Measurements from ENCODE around the gene RPL36AL.
"Not testable (repeated sequence)": the region's sequence is repeated elsewhere in the genome, so short reads cannot be mapped to it uniquely, and the experiment has no call there.

The RPL36AL gene

DNA sequence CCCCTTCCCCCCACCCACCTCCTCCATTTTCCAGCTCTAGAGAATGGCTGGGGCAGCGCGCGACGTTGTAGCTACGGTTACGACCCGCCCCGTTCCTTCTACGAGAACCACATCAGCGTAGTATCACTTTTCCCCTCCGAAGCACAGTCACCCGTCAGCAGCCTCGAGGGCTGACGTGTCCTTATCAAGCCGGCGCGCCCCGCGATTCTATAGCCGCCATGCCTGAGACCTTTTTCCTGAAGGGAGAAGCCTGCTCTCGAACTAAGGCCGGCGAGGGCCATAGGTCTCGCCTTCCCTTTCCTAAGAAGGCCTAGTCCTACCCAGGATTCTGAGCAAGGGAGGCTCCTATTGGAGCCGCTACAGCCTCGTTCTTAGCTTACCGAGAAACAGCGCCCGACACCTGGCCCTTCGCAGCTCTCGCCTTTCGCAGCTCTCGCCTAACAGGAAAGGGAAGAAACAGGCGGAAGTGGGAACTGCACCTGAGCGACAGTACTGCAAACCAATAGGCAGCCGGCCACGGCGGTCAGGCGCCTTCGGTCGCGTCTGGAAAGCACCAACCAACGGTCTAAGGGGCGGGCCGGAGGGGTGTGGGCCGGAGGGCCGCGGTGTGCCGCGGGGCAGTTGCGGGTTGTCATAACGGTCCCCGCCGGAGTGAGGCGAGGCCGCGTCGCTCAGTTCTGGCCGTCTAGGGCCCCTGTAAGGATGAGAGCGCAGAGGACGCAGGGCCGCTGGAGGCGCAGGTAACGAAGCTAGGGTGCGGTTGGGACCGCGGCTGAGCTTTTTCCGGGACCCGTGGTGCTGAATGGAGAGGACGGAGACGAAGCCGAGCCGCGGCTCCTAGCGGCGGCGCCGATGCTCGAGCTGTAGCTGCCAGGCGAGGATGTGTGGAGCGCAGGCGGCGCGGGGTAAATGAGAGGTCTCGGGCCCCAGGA is at the start of gene RPL36AL, which contains the start of gene MGAT2:
TSS of gene RPL36AL (minus strand) at position 445 of the 932 bp plus-strand sequence. CDS start 1,522 bp downstream, outside the sequence.
TSS of gene MGAT2 (plus strand) at position 618 of the 932 bp plus-strand sequence. CDS start 470 bp downstream, outside the sequence.
- no peaks in the 10 kb centered on the region for H3K27me3 Mint-ChIP-seq (ENCODE audit: low read depth)
- H3K36me3 Mint-ChIP-seq (ENCODE audit: low read depth): peaks cover 54% of the 10 kb centered on the region
- no peaks in the 10 kb centered on the region for H3K9me3 Mint-ChIP-seq
- H3K27ac Mint-ChIP-seq: peak within 1 kb of the TSS; percentile 98
- H3K4me1 Mint-ChIP-seq (ENCODE audit: low read depth): peaks cover 43% of the 10 kb centered on the region
- H3K4me3 Mint-ChIP-seq: peak within 1 kb of the TSS; percentile 98

DNA sequence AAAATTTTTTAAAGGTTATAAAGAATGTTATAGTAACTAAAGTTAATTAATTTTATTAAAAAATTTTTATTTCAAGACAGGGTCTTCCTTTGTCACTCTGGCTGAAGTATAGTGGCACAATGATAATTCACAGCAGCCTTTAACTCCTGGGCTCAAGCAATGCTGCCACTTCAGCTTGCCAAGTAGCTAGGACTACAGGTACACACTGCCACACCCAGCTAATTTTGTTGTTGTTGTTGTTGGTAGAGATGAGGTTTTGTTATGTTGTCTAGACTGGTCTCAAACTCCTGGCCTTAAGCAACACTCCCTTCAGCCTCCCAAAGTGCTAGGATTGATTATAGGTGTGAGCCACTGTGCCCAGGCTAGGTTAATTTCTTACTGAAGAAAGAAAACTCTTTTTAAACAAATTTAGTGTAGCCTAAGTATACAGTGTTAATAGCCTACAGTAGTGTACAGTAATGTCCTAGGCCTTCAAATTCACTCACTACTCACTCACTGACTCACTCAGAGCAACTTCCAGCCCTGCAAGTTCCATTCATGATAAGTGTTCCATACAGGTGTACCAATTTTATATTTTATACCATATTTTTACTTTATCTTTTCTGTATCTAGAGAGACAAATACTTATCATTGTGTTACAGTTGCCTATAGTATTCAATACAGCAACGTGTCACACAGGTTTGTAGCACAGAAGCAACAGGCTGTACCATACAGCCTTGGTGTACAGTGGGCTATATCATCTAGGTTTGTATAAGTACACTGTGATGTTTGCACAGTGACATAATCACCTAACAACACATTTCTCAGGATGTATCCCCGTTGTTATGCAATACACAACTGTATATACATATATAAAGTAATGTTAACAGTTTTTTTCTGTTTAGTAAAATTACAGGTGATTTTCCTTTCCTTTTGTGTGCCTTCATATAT is 39.4 kb upstream of the RPL36AL start:
- Mint-ChIP-seq H3K27me3 (ENCODE audit: low read depth) (no peaks in the 10 kb centered on the region), H3K36me3 (ENCODE audit: low read depth) (peaks cover 8% of the 10 kb centered on the region), H3K4me3 (no peak overlapping the region), H3K27ac (no peak overlapping the region), H3K9me3 (no peaks in the 10 kb centered on the region), H3K4me1 (ENCODE audit: low read depth) (no peaks in the 10 kb centered on the region)

DNA sequence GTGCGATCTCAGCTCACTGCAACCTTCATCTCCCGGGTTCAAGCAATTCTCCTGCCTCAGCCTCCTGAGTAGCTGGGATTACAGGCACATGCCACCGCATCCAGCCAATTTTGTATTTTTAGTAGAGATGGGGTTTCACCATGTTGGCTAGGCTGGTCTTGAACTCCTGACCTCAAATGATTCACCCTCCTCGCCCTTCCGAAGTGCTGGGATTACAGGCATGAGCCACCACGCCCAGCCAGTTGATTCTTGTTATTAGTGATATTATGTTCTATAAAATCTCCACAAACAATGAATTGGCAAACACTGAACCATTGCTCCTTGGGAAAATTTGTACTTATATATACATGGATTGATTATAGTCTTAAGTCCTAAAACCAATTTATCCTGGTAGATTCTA is 37.1 kb upstream of the RPL36AL start:
- H3K27ac Mint-ChIP-seq; H3K9me3 Mint-ChIP-seq; H3K27me3 Mint-ChIP-seq (ENCODE audit: low read depth); H3K4me3 Mint-ChIP-seq; H3K36me3 Mint-ChIP-seq (ENCODE audit: low read depth); H3K4me1 Mint-ChIP-seq (ENCODE audit: low read depth): not testable (repeated sequence)

DNA sequence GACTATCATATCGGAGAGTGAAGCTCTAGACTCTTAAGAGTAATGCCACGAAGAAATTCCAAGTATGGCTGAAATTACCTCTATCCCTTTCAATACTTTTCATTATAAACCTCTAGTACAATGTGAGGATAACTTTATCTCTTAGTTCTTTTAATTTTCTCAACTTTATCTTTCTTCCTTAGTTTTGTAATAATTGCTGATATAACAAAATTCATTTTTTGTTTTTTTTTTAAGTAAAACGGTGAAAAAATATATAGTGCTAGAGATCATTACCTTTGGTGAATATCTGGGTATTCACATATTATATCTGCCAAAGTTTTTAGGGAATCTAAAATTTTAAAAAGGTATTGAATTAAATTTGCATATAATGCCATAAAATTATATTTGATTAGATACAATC is 34.1 kb upstream of the RPL36AL start:
- no peak overlapping the region for H3K4me3 Mint-ChIP-seq
- H3K27me3 Mint-ChIP-seq (ENCODE audit: low read depth): no peaks in the 10 kb centered on the region
- H3K9me3 Mint-ChIP-seq: no peaks in the 10 kb centered on the region
- H3K4me1 Mint-ChIP-seq (ENCODE audit: low read depth): no peaks in the 10 kb centered on the region
- no peak overlapping the region for H3K27ac Mint-ChIP-seq
- peaks cover 5% of the 10 kb centered on the region for H3K36me3 Mint-ChIP-seq (ENCODE audit: low read depth)

DNA sequence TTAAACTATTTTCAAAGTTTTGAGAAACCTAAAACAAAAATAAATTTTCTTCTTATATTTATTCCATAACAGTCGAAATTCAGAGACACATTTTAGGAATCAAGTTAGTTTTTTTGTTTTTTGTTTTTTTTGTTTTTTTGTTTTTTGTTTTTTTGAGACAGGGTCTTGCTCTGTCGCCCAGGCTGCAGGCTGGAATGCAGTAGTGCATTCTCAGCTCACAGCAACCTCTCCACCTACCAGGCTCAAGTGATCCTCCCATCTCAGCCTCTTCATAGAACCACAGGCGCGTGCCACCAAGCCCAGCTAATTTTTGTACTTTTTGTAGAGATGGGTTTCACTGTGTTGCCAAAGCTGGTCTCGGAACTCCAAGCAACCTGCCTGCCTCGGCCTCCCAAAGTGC is 33.1 kb upstream of the RPL36AL start:
- H3K27me3 Mint-ChIP-seq (ENCODE audit: low read depth): no peaks in the 10 kb centered on the region
- H3K36me3 Mint-ChIP-seq (ENCODE audit: low read depth): peaks cover 5% of the 10 kb centered on the region
- no peak overlapping the region for H3K27ac Mint-ChIP-seq

DNA sequence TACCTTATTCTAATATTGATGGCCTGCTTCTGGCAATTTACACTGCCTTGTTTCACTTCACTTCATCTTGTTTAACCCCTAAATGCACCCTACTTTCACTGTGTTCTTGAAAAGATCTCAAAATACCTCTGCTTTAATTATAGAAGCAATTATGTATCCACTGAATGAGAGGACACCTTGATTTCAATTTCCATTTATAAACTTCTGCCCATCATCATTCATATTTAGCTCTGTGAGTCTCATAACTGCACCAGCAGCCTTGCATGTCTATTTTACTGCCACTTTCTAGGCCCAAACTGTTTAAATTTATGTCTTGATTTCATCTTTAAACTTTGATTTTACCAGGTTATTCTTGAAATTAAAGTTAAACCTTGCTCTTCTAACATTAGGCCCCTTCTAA is 21.7 kb upstream of the RPL36AL start:
- Mint-ChIP-seq H3K27me3 (ENCODE audit: low read depth) (no peaks in the 10 kb centered on the region), H3K4me1 (ENCODE audit: low read depth) (peaks cover 28% of the 10 kb centered on the region), H3K27ac (peak overlapping the region; percentile 9), H3K9me3 (no peaks in the 10 kb centered on the region), H3K36me3 (ENCODE audit: low read depth) (peaks cover 24% of the 10 kb centered on the region), H3K4me3 (no peak overlapping the region)

More for the DNA sequence above, 33.1 kb upstream of the RPL36AL start:
- no peaks in the 10 kb centered on the region for H3K4me1 Mint-ChIP-seq (ENCODE audit: low read depth)
- no peak overlapping the region for H3K4me3 Mint-ChIP-seq
- no peaks in the 10 kb centered on the region for H3K9me3 Mint-ChIP-seq

DNA sequence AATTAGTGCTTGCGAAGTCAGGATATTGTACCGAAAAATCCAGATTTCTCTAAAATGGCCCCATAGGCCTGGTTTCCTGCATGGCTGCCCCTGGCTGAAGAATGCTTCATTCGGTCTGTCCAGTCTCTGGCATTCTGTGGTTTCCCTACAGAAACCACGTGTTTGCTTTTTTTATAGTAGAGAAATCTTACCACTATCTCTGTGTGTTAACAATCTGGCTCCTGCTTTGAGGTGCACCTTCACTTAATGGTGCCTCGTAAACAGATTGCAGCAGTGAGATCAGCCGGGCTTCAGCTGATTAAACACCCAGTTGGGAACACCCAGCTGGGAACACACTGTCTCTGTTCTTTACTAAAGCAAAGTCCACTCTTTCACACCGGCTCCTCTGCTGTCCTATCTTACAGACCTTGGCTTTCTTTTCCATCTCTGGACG is 21.3 kb upstream of the RPL36AL start:
- peaks cover 32% of the 10 kb centered on the region for H3K4me1 Mint-ChIP-seq (ENCODE audit: low read depth)
- H3K36me3 Mint-ChIP-seq (ENCODE audit: low read depth): peaks cover 23% of the 10 kb centered on the region
- no peaks in the 10 kb centered on the region for H3K27me3 Mint-ChIP-seq (ENCODE audit: low read depth)
- no peaks in the 10 kb centered on the region for H3K9me3 Mint-ChIP-seq
- H3K4me3 Mint-ChIP-seq: no peak overlapping the region
- no peak overlapping the region for H3K27ac Mint-ChIP-seq

DNA sequence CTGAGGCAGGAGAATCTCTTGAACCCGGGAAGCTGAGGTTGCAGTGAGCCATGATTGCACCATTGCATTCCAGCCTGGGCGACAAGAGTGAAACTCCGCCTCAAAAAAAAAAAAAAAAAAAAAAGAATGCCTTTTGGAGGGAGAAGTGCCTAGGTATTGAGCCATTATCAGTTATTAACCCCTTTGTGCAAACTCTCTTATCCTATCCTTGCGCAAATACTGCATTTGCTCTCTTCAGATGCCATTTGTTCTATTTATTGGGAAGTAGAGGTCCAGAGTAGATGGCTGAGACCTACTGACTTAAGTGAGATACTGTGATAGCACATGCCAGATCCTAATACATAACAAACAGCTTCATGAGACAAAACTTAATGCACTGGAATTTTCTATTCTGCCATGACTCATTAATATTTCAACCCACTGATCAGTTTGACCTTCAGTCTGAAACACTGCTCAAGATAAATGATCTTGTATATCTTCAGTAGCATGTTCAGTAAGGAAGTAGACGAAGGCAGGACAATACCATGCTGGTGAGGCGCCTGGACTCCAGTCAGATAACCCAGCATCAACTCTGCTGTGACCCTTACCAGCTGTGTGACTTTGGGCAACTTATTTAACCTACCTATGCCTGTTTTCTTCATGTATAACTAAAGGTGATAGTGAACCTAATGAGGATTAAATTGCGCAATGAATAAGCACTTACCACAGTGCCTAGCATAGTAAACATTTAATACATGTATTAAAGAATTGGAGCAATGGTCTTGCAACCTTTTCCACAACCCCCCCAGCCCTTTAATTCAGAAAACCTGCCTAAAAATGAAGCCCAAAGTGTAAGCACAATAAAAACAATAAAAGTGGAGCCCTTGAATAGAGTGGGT is 20.4 kb upstream of the RPL36AL start:
- peaks cover 24% of the 10 kb centered on the region for H3K36me3 Mint-ChIP-seq (ENCODE audit: low read depth)
- H3K4me1 Mint-ChIP-seq (ENCODE audit: low read depth): peaks cover 34% of the 10 kb centered on the region
- H3K27me3 Mint-ChIP-seq (ENCODE audit: low read depth): no peaks in the 10 kb centered on the region
- H3K4me3 Mint-ChIP-seq: no peak overlapping the region
- H3K27ac Mint-ChIP-seq: no peak overlapping the region
- no peaks in the 10 kb centered on the region for H3K9me3 Mint-ChIP-seq

DNA sequence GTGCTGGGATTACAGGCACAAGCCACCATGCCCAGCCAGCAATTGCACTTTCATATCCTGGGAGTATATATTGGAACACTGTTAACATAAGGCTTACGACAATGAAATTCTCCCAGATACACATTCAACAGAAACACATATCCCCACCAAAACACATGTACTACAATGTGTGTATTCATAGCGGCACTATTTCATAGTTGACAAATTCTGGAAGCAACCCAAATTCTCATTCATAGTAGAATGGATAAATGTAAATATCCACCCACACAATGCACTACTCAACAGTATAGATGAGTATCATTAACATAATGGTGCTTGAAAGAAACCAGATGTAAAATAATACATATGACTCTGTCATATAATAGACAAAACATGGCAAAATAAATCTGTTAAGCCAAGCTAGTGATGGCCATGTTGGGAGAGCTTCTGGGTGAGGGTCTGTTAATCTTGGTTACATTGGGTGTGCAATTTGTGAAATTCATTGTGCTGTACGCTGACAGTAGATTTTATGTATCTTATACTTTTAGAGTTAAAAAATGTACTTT is 17.2 kb upstream of the RPL36AL start:
- H3K9me3 Mint-ChIP-seq: no peaks in the 10 kb centered on the region
- H3K4me3 Mint-ChIP-seq: peak overlapping the region; percentile 6
- H3K27me3 Mint-ChIP-seq (ENCODE audit: low read depth): no peaks in the 10 kb centered on the region
- peaks cover 35% of the 10 kb centered on the region for H3K4me1 Mint-ChIP-seq (ENCODE audit: low read depth)
- H3K36me3 Mint-ChIP-seq (ENCODE audit: low read depth): peaks cover 26% of the 10 kb centered on the region
- no peak overlapping the region for H3K27ac Mint-ChIP-seq

DNA sequence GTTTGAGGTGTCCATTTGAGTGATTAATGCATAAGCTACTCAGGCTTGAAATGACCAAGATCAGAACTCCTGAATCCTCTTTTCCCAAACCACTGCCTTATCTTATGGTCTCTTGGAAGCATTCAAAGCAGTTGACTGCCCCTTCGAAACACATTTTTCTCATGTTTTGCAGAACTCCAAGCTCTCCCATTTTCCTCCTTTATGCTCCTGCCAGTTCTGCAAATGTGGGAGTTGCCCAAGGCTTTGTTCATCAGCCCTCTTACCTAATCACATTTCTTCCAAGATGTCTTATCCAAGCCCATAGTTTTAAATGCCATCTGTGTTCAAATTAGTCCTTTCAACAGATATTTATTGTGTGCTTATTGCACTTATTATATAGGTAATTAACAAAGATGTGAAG is 16.4 kb upstream of the RPL36AL start:
- Mint-ChIP-seq H3K27me3 (ENCODE audit: low read depth) (no peaks in the 10 kb centered on the region), H3K27ac (no peak overlapping the region), H3K4me3 (peak overlapping the region; percentile 64), H3K36me3 (ENCODE audit: low read depth) (peaks cover 20% of the 10 kb centered on the region), H3K9me3 (no peaks in the 10 kb centered on the region), H3K4me1 (ENCODE audit: low read depth) (peaks cover 34% of the 10 kb centered on the region)

DNA sequence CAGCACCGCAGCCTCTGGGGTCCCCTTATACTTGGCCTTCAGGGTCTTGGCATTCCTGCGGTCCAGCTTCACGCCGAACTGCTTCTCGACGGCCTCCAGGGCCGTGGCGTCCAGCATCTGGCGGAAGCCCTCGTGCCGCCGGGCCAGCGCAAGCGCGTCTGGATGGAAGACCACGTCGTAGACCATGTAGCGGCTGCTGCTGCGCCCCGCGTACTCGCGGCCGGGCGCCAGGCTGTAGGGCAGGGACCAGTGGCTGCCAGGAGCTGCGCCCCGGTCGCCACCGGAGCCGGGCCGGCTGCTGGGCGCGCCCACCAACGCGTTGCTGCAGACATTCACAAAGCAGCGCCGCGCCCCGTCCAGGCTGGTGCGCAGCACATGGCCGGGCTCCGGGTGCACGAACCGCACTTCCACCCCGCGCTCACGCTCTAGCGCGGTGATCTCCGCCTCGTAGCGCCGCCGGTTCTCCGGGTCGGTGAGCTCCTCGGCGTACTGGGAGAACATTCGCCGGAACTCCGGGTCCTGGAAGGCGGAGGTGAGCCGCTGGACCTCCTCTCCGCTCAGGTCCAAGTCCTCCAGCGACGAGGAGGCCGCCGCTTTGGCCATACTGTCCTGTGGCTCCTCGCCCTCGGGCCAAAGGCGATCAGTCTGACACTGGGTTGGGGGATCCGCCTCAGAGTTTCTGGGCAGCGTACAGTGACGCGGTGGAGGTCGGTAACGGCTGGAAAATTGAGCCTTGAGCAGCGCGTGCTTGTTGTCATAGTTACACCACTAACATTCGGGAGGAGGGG is 14.3 kb upstream of the RPL36AL start, which contains the start of gene DNAAF2:
TSS of gene DNAAF2 (minus strand) at position 698 of the 788 bp plus-strand sequence. CDS start at position 603, 95 bp downstream.
- Mint-ChIP-seq H3K36me3 (ENCODE audit: low read depth) (peaks cover 19% of the 10 kb centered on the region), H3K4me1 (ENCODE audit: low read depth) (peaks cover 39% of the 10 kb centered on the region), H3K4me3 (peak within 1 kb of the TSS; percentile 96), H3K9me3 (no peaks in the 10 kb centered on the region), H3K27me3 (ENCODE audit: low read depth) (no peaks in the 10 kb centered on the region), H3K27ac (peak within 1 kb of the TSS; percentile 97)

DNA sequence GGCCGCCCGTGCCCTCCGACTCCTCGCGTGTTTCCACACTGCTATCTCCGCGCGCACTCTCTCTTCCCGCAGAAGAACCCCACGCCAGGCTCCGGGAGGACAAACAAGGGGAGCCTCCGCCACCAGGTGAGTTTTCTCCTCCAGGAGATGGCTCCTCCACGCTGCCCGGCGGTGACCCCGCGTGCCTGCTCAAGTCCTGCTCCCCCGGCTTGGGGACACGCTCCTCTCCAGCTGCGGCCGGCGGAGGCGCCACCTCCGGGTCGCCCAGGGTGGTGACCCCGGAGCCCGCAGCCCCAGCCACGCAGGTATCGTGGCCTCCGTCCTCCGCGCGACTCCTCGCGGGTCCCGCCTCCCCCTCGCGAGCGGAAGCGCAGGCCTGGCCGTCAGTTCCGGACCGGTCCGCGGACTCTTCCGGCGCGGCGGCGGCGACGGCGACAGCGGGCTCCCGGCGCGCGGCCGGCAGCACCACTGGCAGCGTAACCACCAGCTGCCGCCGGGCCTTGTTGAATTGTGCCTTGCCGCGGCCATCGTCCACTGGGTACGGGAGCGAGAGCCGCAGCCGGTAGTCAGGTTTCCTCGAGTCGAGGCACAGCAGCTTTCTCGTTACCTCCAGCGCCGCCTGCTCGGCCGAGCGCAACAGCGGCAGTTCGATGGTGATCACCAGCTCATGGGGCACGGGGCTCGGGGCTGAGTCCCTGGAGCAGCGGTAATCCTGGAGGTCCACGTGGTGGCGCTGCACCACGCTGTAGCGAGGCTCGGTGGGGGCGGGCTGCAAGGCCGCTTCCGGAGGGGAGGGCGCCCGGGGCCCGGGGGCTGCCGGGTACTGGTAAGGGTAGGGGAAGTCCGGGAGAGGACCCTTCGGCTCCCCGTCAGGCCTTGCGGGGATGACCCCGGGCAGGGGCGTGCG is 13.5 kb upstream of the RPL36AL start:
- Mint-ChIP-seq H3K27ac (peak overlapping the region; percentile 94), H3K4me1 (ENCODE audit: low read depth) (peaks cover 40% of the 10 kb centered on the region), H3K9me3 (no peaks in the 10 kb centered on the region), H3K36me3 (ENCODE audit: low read depth) (peaks cover 19% of the 10 kb centered on the region), H3K4me3 (peak overlapping the region; percentile 96), H3K27me3 (ENCODE audit: low read depth) (no peaks in the 10 kb centered on the region)

All from T-helper 1 cell treated with Interleukin-12 subunit alpha and Interleukin-12 subunit beta and Interleukin-4 antibody, amounts not matched to agents 30 μg/mL and 1 μg/mL, for 36 hours (primary cell).